Measurements from ENCODE around the gene PHF14. TPM values are rescaled to one million over a fixed set of nuclear protein-coding genes. Genes with fewer than 3 reads are reported as not detected.

Gene PHF14
- total and polyA plus RNA-seq, 2 donors (not counting 3 experiments of a cell fraction or from before 2014, with no cell fraction given) = 8.8 to 43.4 TPM

DNA sequence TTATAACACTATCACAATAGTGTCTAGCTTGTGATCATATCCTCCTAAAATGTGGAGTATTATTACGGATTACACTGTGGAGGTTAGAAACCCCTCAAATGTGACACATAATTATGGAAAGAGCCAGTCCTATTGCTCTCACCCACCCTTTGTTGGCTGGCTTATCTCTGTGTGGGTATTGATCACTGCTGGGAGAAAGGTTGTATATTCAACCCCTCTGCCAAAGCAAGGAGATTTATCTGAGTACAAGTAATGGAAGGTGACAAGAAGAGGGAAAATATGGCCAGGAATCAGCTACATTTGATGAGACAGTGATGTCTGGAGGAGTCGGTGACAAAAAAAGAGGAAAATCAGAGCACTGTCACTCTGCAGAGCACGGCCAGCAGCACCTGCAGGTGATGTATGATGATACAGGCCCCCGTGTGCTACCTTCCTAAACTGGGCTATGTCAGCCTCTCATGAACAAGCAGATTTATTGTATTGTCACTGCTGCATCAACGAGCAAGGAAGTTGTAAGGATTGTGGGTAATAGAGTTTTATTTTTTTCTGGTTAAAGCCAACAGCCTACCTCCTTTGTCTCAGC is 235.3 kb downstream of the PHF14 start:
- ChIA-PET CTCF (no interaction called here), POLR2A (no interaction called here)
- Histone ChIP-seq H3K27me3 (ENCODE audit: control insufficient read depth in 2 of 2, insufficient read depth in 2 of 2, low read length in 2 of 2) (peaks cover 0 to 2% of the 10 kb centered on the region in 2 experiments), H3K9ac (replicated peaks; ENCODE audit: extremely low read depth, insufficient read depth, low read length) (no peak overlapping the region), H2AFZ (ENCODE audit: low read depth, low read length) (no peak overlapping the region), H3K4me3 (replicated peaks in 1 of 3; ENCODE audit: insufficient read depth in 1 of 3, low read depth in 1 of 3, low read length in 3 of 3) (no peak overlapping the region), H3K27ac (ENCODE audit: insufficient read depth, low read depth, low read length) (no peak overlapping the region), H3K79me2 (ENCODE audit: control insufficient read depth, insufficient read depth, low read length) (no peaks in the 10 kb centered on the region), H3K4me2 (ENCODE audit: insufficient read depth, low read length) (no peak overlapping the region), H3K4me1 (ENCODE audit: control insufficient read depth, extremely low read depth, insufficient read depth, low read length) (no peaks in the 10 kb centered on the region), H3K9me3 (replicated peaks; ENCODE audit: control insufficient read depth, insufficient read depth, low read length) (no peaks in the 10 kb centered on the region), H4K20me1 (replicated peaks; ENCODE audit: control insufficient read depth, extremely low read depth, insufficient read depth, low read length) (no peaks in the 10 kb centered on the region), H3K9me1 (replicated peaks; ENCODE audit: control insufficient read depth, extremely low read depth, insufficient read depth, low read length) (no peaks in the 10 kb centered on the region), H3K36me3 (ENCODE audit: control insufficient read depth in 2 of 2, extremely low read depth in 1 of 2, insufficient read depth in 2 of 2, low read length in 2 of 2) (no peaks in the 10 kb centered on the region)
- DNase-seq (ENCODE audit: low read depth, low spot score) (no peak), FAIRE-seq (no peak)
- no TSS peak for BruUV-seq (replicated peaks)
- TF ChIP-seq EZH2 (IDR thresholded peaks at IDR 0.05; ENCODE audit: borderline replicate concordance, low read depth, low read length, severe bottlenecking) (no peak), FOS (IDR thresholded peaks at IDR 0.05; ENCODE audit: borderline replicate concordance, insufficient read depth, low read length) (no peak), GATA2 (IDR thresholded peaks at IDR 0.05; ENCODE audit: insufficient read depth, insufficient read length, low read depth, low read length) (no peak), MYC (IDR thresholded peaks at IDR 0.05; ENCODE audit: low read depth, low read length) (no peak)
- TF ChIP-seq, protein P1, sequence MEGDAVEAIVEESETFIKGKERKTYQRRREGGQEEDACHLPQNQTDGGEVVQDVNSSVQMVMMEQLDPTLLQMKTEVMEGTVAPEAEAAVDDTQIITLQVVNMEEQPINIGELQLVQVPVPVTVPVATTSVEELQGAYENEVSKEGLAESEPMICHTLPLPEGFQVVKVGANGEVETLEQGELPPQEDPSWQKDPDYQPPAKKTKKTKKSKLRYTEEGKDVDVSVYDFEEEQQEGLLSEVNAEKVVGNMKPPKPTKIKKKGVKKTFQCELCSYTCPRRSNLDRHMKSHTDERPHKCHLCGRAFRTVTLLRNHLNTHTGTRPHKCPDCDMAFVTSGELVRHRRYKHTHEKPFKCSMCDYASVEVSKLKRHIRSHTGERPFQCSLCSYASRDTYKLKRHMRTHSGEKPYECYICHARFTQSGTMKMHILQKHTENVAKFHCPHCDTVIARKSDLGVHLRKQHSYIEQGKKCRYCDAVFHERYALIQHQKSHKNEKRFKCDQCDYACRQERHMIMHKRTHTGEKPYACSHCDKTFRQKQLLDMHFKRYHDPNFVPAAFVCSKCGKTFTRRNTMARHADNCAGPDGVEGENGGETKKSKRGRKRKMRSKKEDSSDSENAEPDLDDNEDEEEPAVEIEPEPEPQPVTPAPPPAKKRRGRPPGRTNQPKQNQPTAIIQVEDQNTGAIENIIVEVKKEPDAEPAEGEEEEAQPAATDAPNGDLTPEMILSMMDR (IDR thresholded peaks at IDR 0.05; ENCODE audit: extremely low read depth in 1 of 2, insufficient read depth in 1 of 2, low read depth in 1 of 2, low read length in 2 of 2) = no peak
- TF ChIP-seq, protein P2, sequence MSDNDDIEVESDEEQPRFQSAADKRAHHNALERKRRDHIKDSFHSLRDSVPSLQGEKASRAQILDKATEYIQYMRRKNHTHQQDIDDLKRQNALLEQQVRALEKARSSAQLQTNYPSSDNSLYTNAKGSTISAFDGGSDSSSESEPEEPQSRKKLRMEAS (IDR thresholded peaks at IDR 0.05; ENCODE audit: insufficient read depth, insufficient read length) = no peak
- dilution Hi-C loops (cut with MboI; ENCODE audit: extremely low pct_ligation_motif_present, low sequenced_read_pairs) (no loop called here), intact Hi-C loops (cut with micrococcal nuclease) (no loop called here)
